ENCODE measurements around the gene HES6. TPM values are rescaled to one million over a fixed set of nuclear protein-coding genes. Genes with fewer than 3 reads are reported as not detected.
A peak's percentile ranks its signal among the peaks of the same experiment; 100 is the strongest.

The HES6 gene
- total RNA-seq, 1 donor = 2.2 TPM

DNA sequence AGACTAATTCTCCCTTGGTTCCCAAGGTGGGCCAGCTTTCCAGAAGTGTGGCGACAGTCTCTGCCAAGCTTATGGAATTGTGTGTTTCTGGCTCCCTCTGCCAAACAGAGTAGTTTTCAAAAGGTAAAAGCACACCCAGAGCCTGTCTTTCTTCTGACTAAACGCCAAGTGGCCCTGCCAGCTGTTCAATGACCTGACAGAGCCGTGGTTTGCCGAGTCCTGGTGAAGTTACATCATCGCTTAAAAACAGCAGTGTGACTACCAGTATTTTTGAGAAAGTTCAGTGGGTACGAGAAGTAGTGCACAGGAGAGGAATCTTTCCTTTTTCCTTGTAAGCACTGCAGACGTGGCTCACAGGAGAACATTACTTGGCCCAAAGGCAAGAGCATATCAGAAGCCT is 46.7 kb upstream of the HES6 start:
- H3K4me3 ChIP-seq (ENCODE audit: low read depth, low read length) = peak overlapping the region; percentile 74
- DNase-seq (ENCODE audit: low read depth) = peak; percentile 90
- TF ChIP-seq, protein P1, sequence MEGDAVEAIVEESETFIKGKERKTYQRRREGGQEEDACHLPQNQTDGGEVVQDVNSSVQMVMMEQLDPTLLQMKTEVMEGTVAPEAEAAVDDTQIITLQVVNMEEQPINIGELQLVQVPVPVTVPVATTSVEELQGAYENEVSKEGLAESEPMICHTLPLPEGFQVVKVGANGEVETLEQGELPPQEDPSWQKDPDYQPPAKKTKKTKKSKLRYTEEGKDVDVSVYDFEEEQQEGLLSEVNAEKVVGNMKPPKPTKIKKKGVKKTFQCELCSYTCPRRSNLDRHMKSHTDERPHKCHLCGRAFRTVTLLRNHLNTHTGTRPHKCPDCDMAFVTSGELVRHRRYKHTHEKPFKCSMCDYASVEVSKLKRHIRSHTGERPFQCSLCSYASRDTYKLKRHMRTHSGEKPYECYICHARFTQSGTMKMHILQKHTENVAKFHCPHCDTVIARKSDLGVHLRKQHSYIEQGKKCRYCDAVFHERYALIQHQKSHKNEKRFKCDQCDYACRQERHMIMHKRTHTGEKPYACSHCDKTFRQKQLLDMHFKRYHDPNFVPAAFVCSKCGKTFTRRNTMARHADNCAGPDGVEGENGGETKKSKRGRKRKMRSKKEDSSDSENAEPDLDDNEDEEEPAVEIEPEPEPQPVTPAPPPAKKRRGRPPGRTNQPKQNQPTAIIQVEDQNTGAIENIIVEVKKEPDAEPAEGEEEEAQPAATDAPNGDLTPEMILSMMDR (IDR thresholded peaks at IDR 0.05; ENCODE audit: insufficient read depth, low read depth, low read length) = no peak

GRCh38 chr2:238286095-238286494 is 46.3 kb upstream of the HES6 start:
- TF ChIP-seq, protein P1 (IDR thresholded peaks at IDR 0.05; ENCODE audit: insufficient read depth, low read depth, low read length) = no peak
- no peak for DNase-seq (ENCODE audit: low read depth)
- peak overlapping the region; percentile 7 for H3K4me3 ChIP-seq (ENCODE audit: low read depth, low read length)

GRCh38 chr2:238285653-238286082 is 45.8 kb upstream of the HES6 start:
- peak; percentile 98 for DNase-seq (ENCODE audit: low read depth)
- TF ChIP-seq, protein P1 (IDR thresholded peaks at IDR 0.05; ENCODE audit: insufficient read depth, low read depth, low read length) = no peak
- H3K4me3 ChIP-seq (ENCODE audit: low read depth, low read length) = peak overlapping the region; percentile 24

- H3K4me3 ChIP-seq (ENCODE audit: low read depth, low read length) = peak overlapping the region; percentile 24
- DNase-seq (ENCODE audit: low read depth) = no peak
- TF ChIP-seq, protein P1 (IDR thresholded peaks at IDR 0.05; ENCODE audit: insufficient read depth, low read depth, low read length) = no peak
Observed at GRCh38 chr2:238284802-238285515, 45.1 kb upstream of the HES6 start.

DNA sequence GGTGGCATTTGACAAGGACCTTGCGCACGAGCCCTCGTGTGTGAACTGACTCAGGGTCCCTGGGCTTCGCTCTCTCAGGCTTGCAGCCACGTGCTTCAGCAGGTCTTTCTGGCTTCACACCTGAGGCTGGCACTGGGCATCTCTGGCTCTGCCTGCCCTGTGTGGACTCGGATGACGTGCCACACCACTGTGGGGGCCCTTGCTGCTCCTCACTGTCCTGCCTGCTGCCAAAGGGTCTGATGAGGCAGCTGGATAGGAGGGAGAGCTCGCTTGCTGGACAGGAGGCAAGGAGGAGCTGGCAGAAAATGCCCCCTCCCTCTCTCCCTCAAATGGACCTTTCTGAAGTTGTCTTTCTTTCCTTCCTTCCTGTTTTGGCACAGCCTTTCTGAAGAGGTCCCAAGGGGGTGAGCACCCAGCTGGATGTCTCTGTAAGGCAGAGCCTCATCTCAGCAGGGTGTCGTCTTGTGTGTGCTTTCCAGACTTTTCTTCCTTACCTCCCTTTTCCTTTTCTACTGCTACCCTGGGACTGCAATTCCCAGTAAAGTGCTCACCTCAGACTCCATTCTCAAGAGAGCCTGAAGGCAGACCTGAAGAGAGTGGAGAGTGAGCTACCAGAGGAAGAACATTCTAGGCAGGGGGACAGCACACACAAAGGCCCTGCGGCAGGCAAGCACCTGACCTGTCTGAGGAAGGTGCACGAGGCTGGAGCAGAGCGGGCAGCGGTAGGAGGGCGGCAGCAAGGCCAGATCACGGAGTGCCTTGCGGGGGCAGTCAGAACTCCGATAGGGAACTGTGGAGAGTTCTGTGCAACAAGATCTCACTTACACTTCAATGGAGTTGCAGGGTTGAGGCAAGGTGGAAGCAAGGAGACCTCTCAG is 43.3 kb upstream of the HES6 start:
- no peak for DNase-seq (ENCODE audit: low read depth)
- TF ChIP-seq, protein P1 (IDR thresholded peaks at IDR 0.05; ENCODE audit: insufficient read depth, low read depth, low read length) = no peak
- H3K4me3 ChIP-seq (ENCODE audit: low read depth, low read length) = no peak overlapping the region

DNA sequence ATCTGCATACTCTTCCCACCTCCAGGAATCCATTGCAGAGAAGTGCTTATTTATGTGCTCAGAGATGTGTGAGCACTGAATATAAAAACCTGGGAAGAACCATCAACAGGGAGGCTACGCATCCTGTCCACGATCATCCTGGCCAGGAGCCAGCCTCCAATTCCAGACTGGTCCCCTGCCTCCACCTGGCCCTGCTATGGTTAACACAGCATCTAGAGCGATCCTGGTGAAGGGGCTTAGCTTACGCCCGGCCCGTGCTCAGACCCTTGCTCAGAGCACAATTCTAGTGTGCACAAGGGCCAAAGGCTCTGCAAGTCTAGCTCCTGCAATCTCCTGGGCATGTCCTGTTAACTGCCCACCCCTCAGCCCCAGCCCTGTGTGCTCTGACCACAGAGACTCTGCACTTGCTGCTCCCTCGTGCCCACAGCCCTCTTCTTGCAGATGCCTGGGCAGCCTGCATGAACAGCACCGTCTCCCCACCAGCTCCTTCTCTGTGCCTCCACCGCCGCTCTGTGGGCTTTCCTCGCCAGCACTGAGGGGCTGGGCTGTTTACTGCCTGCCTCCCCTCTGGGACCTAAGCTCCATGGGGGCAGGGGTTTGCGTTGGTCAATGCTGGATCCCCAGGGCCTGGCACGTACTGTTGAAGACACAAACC is 42.1 kb upstream of the HES6 start:
- no peak for DNase-seq (ENCODE audit: low read depth)
- TF ChIP-seq, protein P1 (IDR thresholded peaks at IDR 0.05; ENCODE audit: insufficient read depth, low read depth, low read length) = no peak

More for the DNA sequence above, 42.1 kb upstream of the HES6 start:
- H3K4me3 ChIP-seq (ENCODE audit: low read depth, low read length) = no peak overlapping the region
